SJCRH30 (cell line): ENCODE data around the gene PIK3R2. TPM values are rescaled to one million over a fixed set of nuclear protein-coding genes. Genes with fewer than 3 reads are reported as not detected.
"Not testable (repeated sequence)": the region's sequence is repeated elsewhere in the genome, so short reads cannot be mapped to it uniquely, and the experiment has no call there.

ENCODE experiments used
- DNase-seq, 2 experiments: peaks; one replicate each; pipeline ENCODE4 v3.0.0-alpha.2; 2015 to 2020
- H3K27ac ChIP-seq: fragments of 250-450 bp; sonication (Bioruptor Pico); 2 replicates; pipeline ENCODE4 v1.5.1; 2020; ENCODE audit warnings: mild to moderate bottlenecking, moderate library complexity
- H3K27me3 ChIP-seq: fragments of 250-450 bp; sonication (Bioruptor Pico); 2 replicates; pipeline ENCODE4 v1.5.1; 2020; ENCODE audit warnings: mild to moderate bottlenecking, moderate library complexity
- H3K36me3 ChIP-seq: fragments of 250-450 bp; sonication (Bioruptor Pico); 2 replicates; pipeline ENCODE4 v1.5.1; 2020; ENCODE audit warnings: mild to moderate bottlenecking, moderate library complexity
- H3K4me1 ChIP-seq: fragments of 250-450 bp; sonication (Bioruptor Pico); 2 replicates; pipeline ENCODE4 v1.5.1; 2020; ENCODE audit warnings: mild to moderate bottlenecking, moderate library complexity
- H3K4me3 ChIP-seq: fragments of 250-450 bp; sonication (Bioruptor Pico); 2 replicates; pipeline ENCODE4 v1.5.1; 2020; ENCODE audit warnings: mild to moderate bottlenecking, moderate library complexity
- H3K9me3 ChIP-seq: fragments of 250-450 bp; sonication (Bioruptor Pico); replicated peaks from 2 replicates; pipeline ENCODE4 v1.5.1; 2020; ENCODE audit warnings: mild to moderate bottlenecking, moderate library complexity
- total RNA-seq: library from RNA; depleted of rRNA; stranded (reverse); fragments of >200 nt; shearing (Covaris generic); gene quantifications from 2 replicates; pipeline ENCODE4 v1.2.3, GENCODE V29; 2014; rRNA removed

The PIK3R2 gene
- 35.0 and 39.0 TPM in 2 replicates for total RNA-seq

- H3K4me3 ChIP-seq = peak within 1 kb of the TSS; percentile 75
- H3K9me3 ChIP-seq = no peaks in the 10 kb centered on the region
- H3K27me3 ChIP-seq = no peaks in the 10 kb centered on the region
- peaks cover 18% of the 10 kb centered on the region for H3K4me1 ChIP-seq
- peak; percentile 100 for DNase-seq
- H3K36me3 ChIP-seq = no peaks in the 10 kb centered on the region
- H3K27ac ChIP-seq = peak within 1 kb of the TSS; percentile 69
These were observed at the start of gene PIK3R2 for GRCh38 chr19:18152817-18153555. PIK3R2 (plus strand) TSS chr19:18153163; CDS start chr19:18155880, 2,717 bp downstream.

DNA sequence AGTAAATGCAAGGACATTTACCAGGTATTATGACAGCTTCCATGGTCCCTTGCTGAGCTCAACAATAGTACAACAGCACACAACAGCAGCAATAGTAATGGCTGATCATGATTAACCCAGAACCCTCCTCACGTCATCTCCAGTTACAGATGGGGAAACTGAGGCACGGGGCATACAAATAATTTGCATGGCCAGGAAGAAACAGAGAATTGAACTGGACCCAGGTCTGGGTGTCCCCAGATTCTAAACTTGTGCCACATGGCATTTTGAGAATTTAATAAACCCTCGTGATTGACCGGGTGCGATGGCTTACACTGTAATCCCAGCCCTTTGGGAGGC lies 48.2 kb upstream of the PIK3R2 start:
- H3K27me3 ChIP-seq = peaks cover 31% of the 10 kb centered on the region
- DNase-seq = no peak
- no peaks in the 10 kb centered on the region for H3K9me3 ChIP-seq
- peak overlapping the region; percentile 25 for H3K4me3 ChIP-seq
- no peak overlapping the region for H3K27ac ChIP-seq
- no peaks in the 10 kb centered on the region for H3K36me3 ChIP-seq
- H3K4me1 ChIP-seq = no peaks in the 10 kb centered on the region

DNA sequence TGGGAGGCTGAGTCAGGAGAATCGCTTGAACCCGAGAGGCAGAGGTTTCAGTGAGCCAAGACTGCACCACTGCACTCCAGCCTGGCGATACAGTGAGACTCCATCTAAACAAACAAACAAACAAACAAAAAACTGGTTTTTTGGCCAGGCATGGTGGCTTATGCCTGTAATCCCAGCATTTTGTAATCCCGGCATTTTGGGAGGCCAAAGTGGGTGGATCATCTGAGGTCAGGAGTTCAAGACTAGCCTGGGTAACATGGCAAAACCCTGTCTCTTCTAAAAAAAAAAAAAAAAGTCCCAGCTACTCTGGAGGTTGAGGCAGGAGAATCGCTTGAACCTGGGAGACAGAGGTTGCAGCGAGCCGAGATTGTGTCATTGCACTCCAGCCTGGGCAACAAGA lies 47.7 kb upstream of the PIK3R2 start:
- not testable (repeated sequence) for H3K4me1 ChIP-seq, H3K4me3 ChIP-seq, H3K27ac ChIP-seq, DNase-seq, H3K36me3 ChIP-seq, H3K9me3 ChIP-seq
- peaks cover 31% of the 10 kb centered on the region for H3K27me3 ChIP-seq

GRCh38 chr19:18107235-18107634 lies 45.7 kb upstream of the PIK3R2 start:
- Histone ChIP-seq H3K4me3 (no peak overlapping the region), H3K27me3 (peaks cover 33% of the 10 kb centered on the region), H3K4me1 (peaks cover 7% of the 10 kb centered on the region), H3K27ac (no peak overlapping the region), H3K36me3 (no peaks in the 10 kb centered on the region), H3K9me3 (no peaks in the 10 kb centered on the region)
- DNase-seq = no peak

- Histone ChIP-seq H3K27ac (no peak overlapping the region), H3K9me3 (no peaks in the 10 kb centered on the region), H3K4me1 (peaks cover 7% of the 10 kb centered on the region), H3K4me3 (no peak overlapping the region), H3K27me3 (peaks cover 25% of the 10 kb centered on the region), H3K36me3 (no peaks in the 10 kb centered on the region)
- DNase-seq = no peak
These were observed 44.1 kb upstream of the PIK3R2 start for GRCh38 chr19:18108897-18109296.

GRCh38 chr19:18109341-18109732 lies 43.6 kb upstream of the PIK3R2 start:
- no peak for DNase-seq
- peaks cover 25% of the 10 kb centered on the region for H3K27me3 ChIP-seq
- H3K27ac ChIP-seq = no peak overlapping the region
- H3K36me3 ChIP-seq = no peaks in the 10 kb centered on the region
- peaks cover 7% of the 10 kb centered on the region for H3K4me1 ChIP-seq
- H3K9me3 ChIP-seq = no peaks in the 10 kb centered on the region
- H3K4me3 ChIP-seq = peak overlapping the region; percentile 54

- Histone ChIP-seq H3K4me1 (peaks cover 7% of the 10 kb centered on the region), H3K27ac (no peak overlapping the region), H3K9me3 (no peaks in the 10 kb centered on the region), H3K27me3 (peaks cover 25% of the 10 kb centered on the region), H3K36me3 (no peaks in the 10 kb centered on the region), H3K4me3 (peak overlapping the region; percentile 54)
- DNase-seq = peak in 1 of 2 experiments; percentile 36
These were observed 43.0 kb upstream of the PIK3R2 start for GRCh38 chr19:18109733-18110608.

DNA sequence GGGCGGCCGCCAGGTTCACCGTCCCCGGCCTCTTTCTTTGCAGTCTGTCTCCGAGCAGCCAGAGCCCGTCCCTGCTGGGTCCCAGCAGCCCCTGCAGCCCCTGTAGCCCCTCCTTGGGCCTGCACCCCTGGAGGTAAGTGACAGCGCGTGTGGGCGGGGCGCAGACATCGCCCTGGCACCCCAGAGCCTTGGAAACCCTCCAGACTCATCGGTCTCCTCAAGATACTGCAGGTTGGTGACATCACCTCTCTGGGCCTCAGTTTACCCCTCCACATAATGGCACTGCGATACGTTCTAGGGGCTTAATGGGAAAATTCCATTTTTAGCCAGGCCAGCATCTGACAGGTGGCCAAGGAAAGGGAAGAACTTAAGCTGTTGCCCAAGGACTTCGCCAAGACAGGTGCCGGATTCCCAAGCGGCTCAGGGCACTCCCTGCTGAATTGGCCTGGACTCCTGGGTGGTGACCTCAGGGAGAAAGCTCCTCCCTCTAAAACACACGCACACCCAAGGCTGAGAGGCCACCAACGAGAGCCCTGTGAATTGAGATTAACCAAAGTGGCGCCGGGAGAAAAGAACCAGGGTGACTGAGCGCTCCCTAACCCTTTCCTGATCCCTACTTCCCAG lies 42.2 kb upstream of the PIK3R2 start:
- H3K4me1 ChIP-seq = peaks cover 7% of the 10 kb centered on the region
- H3K4me3 ChIP-seq = peak overlapping the region; percentile 54
- H3K36me3 ChIP-seq = no peaks in the 10 kb centered on the region
- DNase-seq = peak in 1 of 2 experiments; percentile 43
- H3K27ac ChIP-seq = no peak overlapping the region
- H3K27me3 ChIP-seq = peaks cover 25% of the 10 kb centered on the region
- no peaks in the 10 kb centered on the region for H3K9me3 ChIP-seq

- no peaks in the 10 kb centered on the region for H3K9me3 ChIP-seq
- no peak overlapping the region for H3K4me3 ChIP-seq
- peaks cover 18% of the 10 kb centered on the region for H3K27me3 ChIP-seq
- no peaks in the 10 kb centered on the region for H3K36me3 ChIP-seq
- H3K4me1 ChIP-seq = peaks cover 10% of the 10 kb centered on the region
- H3K27ac ChIP-seq = no peak overlapping the region
- DNase-seq = peak; percentile 85 to 95
These were observed 39.9 kb upstream of the PIK3R2 start for GRCh38 chr19:18112989-18113478.

- DNase-seq = no peak
- Histone ChIP-seq H3K27me3 (peaks cover 18% of the 10 kb centered on the region), H3K36me3 (no peaks in the 10 kb centered on the region), H3K9me3 (no peaks in the 10 kb centered on the region), H3K4me1 (peaks cover 12% of the 10 kb centered on the region), H3K27ac (no peak overlapping the region), H3K4me3 (no peak overlapping the region)
These were observed 39.1 kb upstream of the PIK3R2 start for GRCh38 chr19:18113827-18114226.

- Histone ChIP-seq H3K4me3 (no peak overlapping the region), H3K4me1 (peaks cover 12% of the 10 kb centered on the region), H3K27ac (no peak overlapping the region), H3K27me3 (peaks cover 12% of the 10 kb centered on the region), H3K9me3 (no peaks in the 10 kb centered on the region), H3K36me3 (no peaks in the 10 kb centered on the region)
- no peak for DNase-seq
These were observed 38.5 kb upstream of the PIK3R2 start for GRCh38 chr19:18114483-18114882.

DNA sequence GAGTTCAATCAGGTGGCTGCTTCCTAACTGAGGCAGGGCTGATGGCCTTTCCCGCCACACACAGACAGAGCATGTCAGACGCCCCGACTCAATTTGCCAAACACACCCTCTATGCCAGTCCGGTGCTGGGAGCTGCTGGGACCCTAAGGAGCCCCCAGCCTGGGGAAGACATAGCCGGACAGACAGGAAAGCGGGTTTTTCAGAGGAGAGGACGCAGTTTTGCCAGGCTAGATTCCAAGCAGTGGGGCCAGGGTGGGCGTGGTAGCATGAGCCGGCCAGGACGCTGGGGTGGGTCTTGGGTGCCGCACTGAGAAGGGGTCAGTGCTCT lies 35.6 kb upstream of the PIK3R2 start:
- H3K9me3 ChIP-seq = no peaks in the 10 kb centered on the region
- no peak overlapping the region for H3K27ac ChIP-seq
- no peaks in the 10 kb centered on the region; the same call in 1 of the 2 replicates for H3K27me3 ChIP-seq
- DNase-seq = no peak
- 0 out of 2 replicates have a peak, but pooled peaks cover 5% of the 10 kb centered on the region for H3K4me1 ChIP-seq
- peak overlapping the region; percentile 76 for H3K4me3 ChIP-seq
- no peaks in the 10 kb centered on the region for H3K36me3 ChIP-seq

DNA sequence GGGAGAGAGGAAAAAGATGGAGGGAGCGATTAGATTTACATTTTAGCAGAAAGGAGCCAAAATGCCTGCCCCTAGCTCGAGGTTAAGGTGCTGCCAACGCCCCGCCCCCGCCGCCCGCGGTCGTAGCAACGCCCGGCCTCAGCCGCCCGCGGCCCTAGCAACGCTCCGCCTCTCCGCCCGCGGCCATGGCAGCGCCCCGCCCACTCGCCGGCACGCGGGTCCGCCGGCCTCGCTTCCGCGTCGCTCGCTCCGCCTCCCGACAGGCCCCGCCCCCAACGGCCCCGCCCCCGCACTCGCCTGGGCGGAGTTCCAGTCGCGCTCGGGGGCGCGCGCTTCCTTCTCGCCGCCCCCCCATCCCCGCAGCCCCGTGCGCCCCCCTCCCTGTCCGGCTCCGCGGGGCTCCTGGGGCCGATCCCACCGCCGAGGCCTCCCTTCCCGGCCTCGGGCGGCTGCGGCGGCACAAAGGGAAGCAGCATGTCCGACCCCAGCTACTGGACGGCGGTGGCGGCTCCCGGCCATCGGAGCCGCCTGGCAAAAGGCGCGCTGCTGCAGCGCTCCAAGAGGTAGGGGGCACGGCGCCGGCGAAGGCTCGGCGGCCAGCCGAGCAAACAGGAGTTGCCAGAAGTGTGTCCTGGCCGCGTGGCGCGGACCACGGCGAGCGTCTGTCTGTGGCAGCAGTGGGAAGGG lies 35.1 kb upstream of the PIK3R2 start:
- H3K36me3 ChIP-seq = no peaks in the 10 kb centered on the region
- peak overlapping the region; percentile 76 for H3K4me3 ChIP-seq
- H3K9me3 ChIP-seq = no peaks in the 10 kb centered on the region
- H3K4me1 ChIP-seq = 0 out of 2 replicates have a peak, but pooled peaks cover 5% of the 10 kb centered on the region
- no peaks in the 10 kb centered on the region for H3K27me3 ChIP-seq
- H3K27ac ChIP-seq = peak overlapping the region; percentile 38; the same call in 1 of the 2 replicates
- DNase-seq = peak; percentile 88 to 93

DNA sequence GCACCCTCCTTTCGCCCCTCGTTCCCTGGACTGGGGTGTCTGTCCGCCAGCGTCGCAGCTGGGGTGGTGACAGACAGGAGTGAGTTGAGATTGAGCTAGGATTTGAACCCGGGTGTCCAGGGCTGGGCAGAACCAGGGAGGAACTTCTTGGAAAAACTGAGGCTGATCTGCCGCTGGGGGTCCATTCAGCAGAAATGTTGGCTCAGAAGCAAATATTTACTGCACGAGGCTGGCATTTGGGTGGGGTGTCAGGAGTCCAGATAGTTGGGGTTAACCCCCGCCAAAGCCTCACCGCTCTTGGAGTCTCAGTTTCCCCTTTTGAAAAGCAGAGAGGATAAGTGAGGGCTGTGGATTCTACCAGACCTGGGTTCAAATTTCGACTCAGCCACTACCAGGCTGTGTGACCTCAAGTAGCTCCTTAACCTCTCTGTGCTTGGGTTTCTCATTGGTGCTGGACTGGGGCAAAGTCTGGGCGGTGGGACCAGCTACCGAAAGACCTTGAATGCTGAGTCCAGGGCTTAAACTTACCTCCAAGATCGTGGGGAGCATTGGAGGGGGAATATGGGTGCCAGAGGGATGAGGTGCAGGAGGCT lies 34.4 kb upstream of the PIK3R2 start:
- H3K27ac ChIP-seq = peak overlapping the region; percentile 38; the same call in 1 of the 2 replicates
- H3K4me1 ChIP-seq = 0 out of 2 replicates have a peak, but pooled peaks cover 5% of the 10 kb centered on the region

More for the DNA sequence above, 34.4 kb upstream of the PIK3R2 start:
- no peaks in the 10 kb centered on the region for H3K27me3 ChIP-seq
- H3K36me3 ChIP-seq = no peaks in the 10 kb centered on the region
- no peak for DNase-seq
- H3K9me3 ChIP-seq = no peaks in the 10 kb centered on the region
- H3K4me3 ChIP-seq = peak overlapping the region; percentile 76
